Muscle of leg (tissue), 11 donors: ENCODE measurements around the gene TNFAIP8. TPM values are rescaled to one million over a fixed set of nuclear protein-coding genes. Genes with fewer than 3 reads are reported as not detected.

Experiments used
- DNase-seq: peaks from one replicate; pipeline ENCODE4 v3.0.0; 2013
- H3K27ac ChIP-seq: one replicate; pipeline ENCODE4 v1.5.1; 2013; ENCODE audit warnings: mild to moderate bottlenecking, low read length, control low read depth
- H3K27me3 ChIP-seq: one replicate; pipeline ENCODE4 v1.6.1; 2013; ENCODE audit warnings: low read length; ENCODE audit not compliant: control insufficient read depth, insufficient read depth
- H3K36me3 ChIP-seq: one replicate; pipeline ENCODE4 v1.6.1; 2013; ENCODE audit warnings: low read length; ENCODE audit not compliant: control insufficient read depth, insufficient read depth
- H3K4me1 ChIP-seq: one replicate; pipeline ENCODE4 v1.6.1; 2013; ENCODE audit warnings: low read length; ENCODE audit not compliant: control insufficient read depth, insufficient read depth
- H3K4me3 ChIP-seq: one replicate; pipeline ENCODE4 v1.5.1; 2013; ENCODE audit warnings: low read length, control low read depth
- H3K9me3 ChIP-seq: replicated peaks from 2 replicates; pipeline ENCODE4 v1.6.1; 2013; ENCODE audit warnings: low read depth, low read length; ENCODE audit not compliant: control insufficient read depth
- WGBS: methylation state at CpG from one replicate; pipeline ENCODE4 v1.1.5; 2013; ENCODE audit warnings: missing lambda C conversion rate; ENCODE audit not compliant: insufficient coverage; 5-methylcytosine and 5-hydroxymethylcytosine counted together
- polyA plus RNA-seq, 8 donors: library from polyadenylated mRNA; unstranded; fragments of 120-200 nt; gene quantifications; one replicate each; pipeline versions ENCODE4 v1.2.1 to v1.2.3, GENCODE V29; 2013; ENCODE audit warnings: inconsistent platforms in 1 of 8, low replicate concordance in 1 of 8; ENCODE audit not compliant: insufficient read length in 8 of 8, insufficient read depth in 1 of 8
- total RNA-seq: library from RNA; stranded (reverse); fragments of 120-200 nt; gene quantifications from one replicate; pipeline ENCODE4 v1.2.4, GENCODE V29; 2013

Gene TNFAIP8
- total and polyA plus RNA-seq, 9 donors = 10.8 to 14.8 (median 12.1) TPM

DNA sequence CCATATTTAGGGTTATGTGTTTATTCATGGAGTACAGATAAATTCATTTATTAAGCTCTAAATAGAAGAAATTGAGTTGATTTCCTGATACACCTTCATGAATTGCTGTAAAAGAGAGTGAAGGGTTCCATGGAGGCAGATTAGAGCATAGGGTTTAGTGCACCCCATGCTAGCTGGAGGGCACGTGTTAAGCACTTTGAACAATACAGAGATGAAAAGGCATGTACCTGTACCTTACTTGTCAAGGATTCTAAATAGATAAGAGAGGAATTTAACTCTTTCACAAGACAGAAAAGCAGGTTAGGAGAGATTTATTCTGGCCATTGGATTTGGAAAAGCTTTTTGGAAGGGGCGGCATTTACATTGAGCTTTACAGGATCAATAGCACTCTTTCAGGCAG is 23.3 kb downstream of the TNFAIP8 start:
- no peaks in the 10 kb centered on the region for H3K4me1 ChIP-seq
- DNase-seq = no peak
- H3K4me3 ChIP-seq = no peak overlapping the region
- no peaks in the 10 kb centered on the region for H3K27me3 ChIP-seq
- no peak overlapping the region for H3K27ac ChIP-seq
- no peaks in the 10 kb centered on the region for H3K9me3 ChIP-seq
- no peaks in the 10 kb centered on the region for H3K36me3 ChIP-seq
- no CpG with 5 or more reads among the region's 2 CpGs for WGBS

- Histone ChIP-seq H3K9me3 (no peaks in the 10 kb centered on the region), H3K27me3 (no peaks in the 10 kb centered on the region), H3K27ac (no peak overlapping the region), H3K36me3 (no peaks in the 10 kb centered on the region), H3K4me1 (no peaks in the 10 kb centered on the region), H3K4me3 (no peak overlapping the region)
- no peak for DNase-seq
- WGBS = no CpG with 5 or more reads among the region's 2 CpGs
These were observed 24.2 kb downstream of the TNFAIP8 start for GRCh38 chr5:119379942-119380547.

GRCh38 chr5:119382169-119382568 is 26.4 kb downstream of the TNFAIP8 start:
- H3K36me3 ChIP-seq = no peaks in the 10 kb centered on the region
- no peak for DNase-seq
- no peaks in the 10 kb centered on the region for H3K9me3 ChIP-seq
- no CpG with 5 or more reads among the region's 3 CpGs for WGBS
- no peaks in the 10 kb centered on the region for H3K27me3 ChIP-seq
- H3K4me3 ChIP-seq = no peak overlapping the region
- H3K27ac ChIP-seq = no peak overlapping the region
- H3K4me1 ChIP-seq = no peaks in the 10 kb centered on the region

GRCh38 chr5:119383008-119383407 is 27.2 kb downstream of the TNFAIP8 start:
- DNase-seq = no peak
- Histone ChIP-seq H3K27ac (no peak overlapping the region), H3K4me1 (no peaks in the 10 kb centered on the region), H3K27me3 (no peaks in the 10 kb centered on the region), H3K4me3 (no peak overlapping the region), H3K36me3 (no peaks in the 10 kb centered on the region), H3K9me3 (no peaks in the 10 kb centered on the region)
- WGBS = no CpG with 5 or more reads among the region's 1 CpG

DNA sequence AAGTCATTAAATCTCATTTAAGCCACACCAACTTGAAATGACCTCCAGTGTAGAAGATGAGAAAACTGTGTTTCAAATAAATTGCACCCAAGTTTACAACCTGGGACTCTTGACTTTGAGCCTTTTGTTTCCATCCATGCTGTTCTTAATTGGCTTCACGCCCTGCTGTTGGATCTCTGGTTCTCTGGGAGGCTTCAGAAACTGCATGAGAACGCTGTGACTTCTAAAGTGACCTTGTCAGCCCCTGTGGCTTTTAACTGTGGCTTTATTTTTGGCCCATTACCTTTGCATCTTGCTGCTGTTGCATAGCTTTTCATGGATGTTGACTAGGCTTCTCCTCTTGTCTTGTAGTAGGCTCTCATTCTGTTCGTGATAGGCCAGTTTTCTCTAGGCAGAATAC is 29.3 kb downstream of the TNFAIP8 start:
- Histone ChIP-seq H3K4me1 (no peaks in the 10 kb centered on the region), H3K36me3 (no peaks in the 10 kb centered on the region), H3K27ac (no peak overlapping the region), H3K27me3 (no peaks in the 10 kb centered on the region), H3K4me3 (no peak overlapping the region), H3K9me3 (no peaks in the 10 kb centered on the region)
- no peak for DNase-seq
- 75% methylated on average over 2 of the region's 3 CpGs for WGBS

GRCh38 chr5:119385536-119386128 is 29.8 kb downstream of the TNFAIP8 start:
- Histone ChIP-seq H3K4me3 (no peak overlapping the region), H3K27me3 (no peaks in the 10 kb centered on the region), H3K36me3 (no peaks in the 10 kb centered on the region), H3K9me3 (no peaks in the 10 kb centered on the region), H3K4me1 (no peaks in the 10 kb centered on the region), H3K27ac (no peak overlapping the region)
- no CpG with 5 or more reads among the region's 3 CpGs for WGBS
- DNase-seq = no peak

GRCh38 chr5:119386596-119387344 is 31.0 kb downstream of the TNFAIP8 start:
- peak; percentile 49 for DNase-seq
- H3K27ac ChIP-seq = no peak overlapping the region
- no peak overlapping the region for H3K4me3 ChIP-seq
- WGBS = no CpG with 5 or more reads among the region's 6 CpGs
- H3K36me3 ChIP-seq = no peaks in the 10 kb centered on the region
- no peaks in the 10 kb centered on the region for H3K27me3 ChIP-seq
- no peaks in the 10 kb centered on the region for H3K9me3 ChIP-seq
- no peaks in the 10 kb centered on the region for H3K4me1 ChIP-seq

- Histone ChIP-seq H3K27me3 (no peaks in the 10 kb centered on the region), H3K9me3 (no peaks in the 10 kb centered on the region), H3K4me3 (no peak overlapping the region), H3K4me1 (no peaks in the 10 kb centered on the region), H3K36me3 (peaks cover 3% of the 10 kb centered on the region), H3K27ac (no peak overlapping the region)
- no peak for DNase-seq
- no CpG with 5 or more reads among the region's 2 CpGs for WGBS
These were observed 32.3 kb downstream of the TNFAIP8 start for GRCh38 chr5:119387945-119388618.

GRCh38 chr5:119388619-119389190 is 32.9 kb downstream of the TNFAIP8 start:
- Histone ChIP-seq H3K36me3 (peaks cover 3% of the 10 kb centered on the region), H3K27me3 (no peaks in the 10 kb centered on the region), H3K4me3 (no peak overlapping the region), H3K9me3 (no peaks in the 10 kb centered on the region), H3K27ac (no peak overlapping the region), H3K4me1 (no peaks in the 10 kb centered on the region)
- WGBS = 86% methylated on average over 2 of the region's 5 CpGs
- no peak for DNase-seq
